Aorta (tissue), 5 donors: ENCODE data around the gene TBL2. TPM values are rescaled to one million over a fixed set of nuclear protein-coding genes. Genes with fewer than 3 reads are reported as not detected.
"Not testable (repeated sequence)": the region's sequence is repeated elsewhere in the genome, so short reads cannot be mapped to it uniquely, and the experiment has no call there.

ENCODE experiments used
- ATAC-seq: fragments of 200-7000 bp; cut with Tn5 transposase; one replicate; pipeline ENCODE4 v1.9.1; 2022; ENCODE audit warnings: moderate library complexity; ENCODE audit not compliant: low FRiP score
- DNase-seq, 2 donors: peaks; one replicate each; pipeline ENCODE4 v3.0.0-alpha.2; 2020
- H3K27ac ChIP-seq, 2 donors: one replicate each; pipeline ENCODE4 v1.5.1; 2013; ENCODE audit warnings: low read length in 2 of 2, mild to moderate bottlenecking in 2 of 2, moderate library complexity in 2 of 2, control low read depth in 1 of 2, inconsistent platforms in 1 of 2, low read depth in 1 of 2
- H3K27me3 ChIP-seq, 2 donors: one replicate each; pipeline ENCODE4 v1.6.1; 2013; ENCODE audit warnings: control low read depth in 1 of 2, low read length in 1 of 2, mild to moderate bottlenecking in 1 of 2, moderate library complexity in 1 of 2; ENCODE audit not compliant: insufficient read depth in 2 of 2, control insufficient read depth in 1 of 2
- H3K36me3 ChIP-seq, 2 donors: one replicate each; pipeline ENCODE4 v1.6.1; 2013; ENCODE audit warnings: control low read depth in 1 of 2, low read length in 1 of 2, mild to moderate bottlenecking in 1 of 2; ENCODE audit not compliant: insufficient read depth in 2 of 2, control insufficient read depth in 1 of 2
- H3K4me1 ChIP-seq, 2 donors: one replicate each; pipeline ENCODE4 v1.6.1; 2013; ENCODE audit warnings: low read length in 2 of 2, control low read depth in 1 of 2, mild to moderate bottlenecking in 1 of 2, moderate library complexity in 1 of 2; ENCODE audit not compliant: insufficient read depth in 2 of 2, control insufficient read depth in 1 of 2
- H3K4me3 ChIP-seq, 2 donors: one replicate each; pipeline ENCODE4 v1.5.1; 2013; ENCODE audit warnings: low read length in 2 of 2, control low read depth in 1 of 2, mild to moderate bottlenecking in 1 of 2
- H3K9me3 ChIP-seq: one replicate; pipeline ENCODE4 v1.6.1; 2013; ENCODE audit warnings: mild to moderate bottlenecking, low read length; ENCODE audit not compliant: control insufficient read depth
- WGBS, 2 donors: extraction: QIAGEN DNeasy Blood & Tissue Kit; methylation state at CpG; one replicate each; pipeline ENCODE4 v1.1.7; 2013; 5-methylcytosine and 5-hydroxymethylcytosine counted together
- intact Hi-C, 2 donors: fragments of 100-400 bp; cut with DNase I; formaldehyde crosslinking; loops; one replicate each; pipeline versions ENCODE4 v1.14.2 to v1.15.0; 2022
- polyA plus RNA-seq, 2 donors: library from polyadenylated mRNA; stranded (reverse); fragments of 200-250 nt; gene quantifications; one replicate each; pipeline ENCODE4 v1.2.3, GENCODE V29; 2013
- total RNA-seq, 2 donors: library from RNA; stranded (reverse); fragmentation: NEBNext Ultra II Directional; extraction: Animal tissue kit (Norgen Biotek cat#: 25700); gene quantifications; one replicate each; pipeline ENCODE4 v1.2.1, GENCODE V29; 2021
- donor health status: healthy with polysubstance abuse.
- donor health status: Bipolar disorder and iron deficiency.
- donor health status: DM: no; HTN: no; CAD: no.
- donor health status: DM: no; HTN: no; CAD: no.
- donor health status: DM: yes; HTN: yes; CAD: no.

The TBL2 gene
- total and polyA plus RNA-seq, 4 donors: 17.7 to 27.7 (median 24.6) TPM

DNA sequence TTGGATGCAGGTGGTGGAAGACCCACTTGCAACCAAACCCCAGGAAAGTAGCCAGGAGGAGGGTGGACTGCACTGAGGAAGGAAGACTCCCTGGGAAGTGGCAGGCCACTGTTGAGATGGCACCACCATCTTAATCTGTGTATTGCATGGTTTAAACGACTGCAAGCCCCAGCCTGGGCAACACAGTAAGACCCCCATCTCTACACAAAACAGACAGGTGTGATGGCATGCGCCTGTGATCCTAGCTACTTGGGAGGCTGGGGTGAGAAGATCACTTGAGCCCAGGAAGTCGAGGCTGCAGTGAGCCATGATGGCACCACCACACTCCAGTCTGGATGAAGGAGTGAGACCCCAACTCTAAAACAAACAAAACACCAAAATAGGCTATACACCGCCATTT, 11.2 kb downstream of the TBL2 start:
- 85% methylated on average over 4 of the region's 4 CpGs for WGBS, 2 donors
- ATAC-seq (no peak), DNase-seq (peak in 1 of 2 donors; percentile 9)
- H3K4me3 ChIP-seq: no peak overlapping the region
- no peaks in the 10 kb centered on the region for H3K4me1 ChIP-seq
- no peaks in the 10 kb centered on the region for H3K27me3 ChIP-seq
- intact Hi-C loops: no loop called here
- H3K9me3 ChIP-seq: no peaks in the 10 kb centered on the region
- H3K27ac ChIP-seq: no peak overlapping the region
- H3K36me3 ChIP-seq: peaks cover 0 to 2% of the 10 kb centered on the region in 2 donors

DNA sequence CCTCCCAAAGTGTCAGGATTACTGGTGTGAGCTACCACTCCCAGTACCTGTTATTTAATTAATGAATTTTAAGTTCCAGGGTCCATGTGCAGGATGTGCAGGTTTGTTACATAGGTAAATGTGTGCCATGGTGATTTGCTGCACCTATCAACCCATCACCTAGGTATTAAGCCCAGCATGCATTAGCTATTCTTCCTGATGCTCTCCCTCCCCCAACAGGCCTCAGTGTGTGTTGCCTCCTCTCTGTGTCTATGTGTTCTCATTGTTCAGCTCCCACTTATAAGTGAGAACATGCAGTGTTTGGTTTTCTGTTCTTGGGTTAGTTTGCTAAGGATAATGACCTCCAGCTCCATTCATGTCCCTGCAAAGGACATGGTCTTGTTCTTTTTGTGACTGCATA, 11.9 kb downstream of the TBL2 start:
- H3K4me1 ChIP-seq, H3K4me3 ChIP-seq, H3K27ac ChIP-seq, DNase-seq, ATAC-seq, intact Hi-C loops, H3K9me3 ChIP-seq, H3K27me3 ChIP-seq, H3K36me3 ChIP-seq: not testable (repeated sequence)

GRCh38 chr7:73565675-73566340, 12.6 kb downstream of the TBL2 start:
- DNase-seq: no peak
- no peaks in the 10 kb centered on the region for H3K27me3 ChIP-seq
- no peak for ATAC-seq
- WGBS, 2 donors: 73 to 75% methylated on average over 7 of the region's 7 CpGs
- no peak overlapping the region for H3K4me3 ChIP-seq
- H3K27ac ChIP-seq: no peak overlapping the region
- H3K4me1 ChIP-seq: no peaks in the 10 kb centered on the region
- peaks cover 0 to 2% of the 10 kb centered on the region in 2 donors for H3K36me3 ChIP-seq
- H3K9me3 ChIP-seq: no peaks in the 10 kb centered on the region
- intact Hi-C loops: no loop called here

GRCh38 chr7:73560109-73560835, 18.1 kb downstream of the TBL2 start:
- Histone ChIP-seq H3K27ac (no peak overlapping the region), H3K4me1 (peaks cover 0 to 3% of the 10 kb centered on the region in 2 donors), H3K36me3 (no peaks in the 10 kb centered on the region), H3K27me3 (no peaks in the 10 kb centered on the region), H3K9me3 (no peaks in the 10 kb centered on the region), H3K4me3 (no peak overlapping the region)
- no peak for ATAC-seq
- DNase-seq: peak in 1 of 2 donors; percentile 37
- 61 to 65% methylated on average over 11 of the region's 11 CpGs for WGBS, 2 donors
- intact Hi-C loops: no loop called here

GRCh38 chr7:73557397-73558257, 20.8 kb downstream of the TBL2 start, which contains the start of gene BCL7B:
Gene BCL7B, minus strand, starts transcription at chr7:73557690. Its CDS starts 112 bp downstream, at chr7:73557578.
- Histone ChIP-seq H3K4me3 (peak within 1 kb of the TSS; percentile 66 to 79), H3K27me3 (no peaks in the 10 kb centered on the region), H3K36me3 (no peaks in the 10 kb centered on the region), H3K4me1 (peaks cover 0 to 3% of the 10 kb centered on the region in 2 donors), H3K9me3 (no peaks in the 10 kb centered on the region), H3K27ac (peak within 1 kb of the TSS; percentile 92 to 94)
- peak; percentile 85 for ATAC-seq
- DNase-seq: peak; percentile 79 to 91
- WGBS, 2 donors: 5 to 7% methylated on average over 55 to 83 of the region's 83 CpGs
- intact Hi-C loops: loop anchor here (2.0 to 5.0 kb wide), 2 partner anchors 35 kb away; partner anchors contain the start of gene BAZ1B (in 2 of the 2)

DNA sequence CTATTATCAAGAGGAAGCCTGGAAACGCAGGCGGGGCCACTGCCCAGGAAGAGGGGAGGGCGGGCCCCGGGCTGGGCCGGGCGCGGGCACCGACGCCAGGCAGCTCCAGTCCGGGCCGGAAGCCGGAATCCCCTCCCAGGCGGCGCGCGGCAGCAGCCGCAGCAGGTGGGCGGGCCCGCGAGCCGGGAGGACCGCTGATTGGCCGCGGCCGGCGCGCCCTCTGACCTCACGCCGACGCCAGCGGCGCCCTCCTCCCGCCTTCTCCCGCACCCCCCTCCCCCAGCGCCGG, 21.3 kb downstream of the TBL2 start:
- intact Hi-C loops: loop anchor here (2.0 to 5.0 kb wide), 2 partner anchors 34 to 35 kb away; partner anchors contain the start of gene BAZ1B (in 2 of the 2)
- WGBS, 2 donors: 0 to 2% methylated on average over 16 to 36 of the region's 36 CpGs
- Histone ChIP-seq H3K36me3 (no peaks in the 10 kb centered on the region), H3K4me1 (peaks cover 0 to 3% of the 10 kb centered on the region in 2 donors), H3K9me3 (no peaks in the 10 kb centered on the region), H3K4me3 (peak overlapping the region; percentile 66 to 79), H3K27ac (peak overlapping the region; percentile 92 to 94), H3K27me3 (no peaks in the 10 kb centered on the region)
- ATAC-seq (peak; percentile 97), DNase-seq (peak; percentile 97 to 98)

DNA sequence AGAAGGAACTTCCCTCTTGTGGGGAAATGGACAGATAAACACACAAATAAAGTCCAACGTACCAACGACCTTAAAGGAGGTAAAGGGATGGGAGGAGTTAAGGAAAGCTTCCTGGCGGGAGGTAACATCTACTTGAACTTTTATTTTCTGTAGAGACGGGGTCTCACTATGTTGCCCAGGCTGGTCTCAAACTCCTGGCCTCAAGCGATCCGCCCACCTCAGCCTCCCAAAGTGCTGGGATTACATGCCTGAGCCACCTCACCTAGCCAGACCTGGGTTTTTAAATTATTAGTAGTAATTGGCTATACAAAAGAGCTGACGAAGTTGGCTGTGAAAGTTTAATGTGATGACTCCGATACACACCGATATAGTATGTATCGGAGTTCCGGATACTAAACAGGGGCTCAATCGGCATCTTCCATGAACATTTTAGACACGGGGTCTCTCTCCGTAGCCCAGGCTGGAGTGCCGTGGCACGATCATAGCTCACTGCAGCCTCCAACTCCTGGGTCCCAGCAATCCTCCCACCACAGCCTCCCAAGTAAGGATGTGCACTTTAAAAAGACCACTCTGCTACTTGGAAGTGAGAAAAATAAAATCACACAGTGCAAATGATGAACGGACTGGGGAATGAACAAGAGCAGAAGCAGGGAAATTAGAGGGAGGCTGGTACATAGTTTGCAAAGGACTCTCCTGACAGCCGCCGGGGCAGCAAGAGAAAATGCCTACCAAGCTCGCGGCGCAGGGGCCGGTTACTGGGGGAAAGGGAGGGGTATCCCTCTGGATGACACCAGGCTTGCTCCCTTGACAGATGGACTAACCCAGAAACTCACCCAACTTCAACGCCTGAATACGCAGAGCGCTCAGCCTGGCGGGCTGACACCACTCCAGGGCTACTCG, 21.9 kb downstream of the TBL2 start:
- intact Hi-C loops: loop anchor here (2.0 to 5.0 kb wide), 2 partner anchors 34 kb away; partner anchors contain the start of gene BAZ1B (in 2 of the 2)
- Histone ChIP-seq H3K4me3 (peak overlapping the region; percentile 66 to 78), H3K27ac (peak overlapping the region in 1 of 2 donors; percentile 67), H3K4me1 (peaks cover 0 to 3% of the 10 kb centered on the region in 2 donors), H3K36me3 (no peaks in the 10 kb centered on the region), H3K27me3 (no peaks in the 10 kb centered on the region), H3K9me3 (no peaks in the 10 kb centered on the region)
- no peak for DNase-seq
- ATAC-seq: no peak
- WGBS, 2 donors: 19% methylated on average over 28 of the region's 28 CpGs
